Chondrocyte (in vitro differentiated cells): ENCODE results near the gene SERPINB5. TPM values are rescaled to one million over a fixed set of nuclear protein-coding genes. Genes with fewer than 3 reads are reported as not detected.

Experiments
- DNase-seq: peaks from one replicate; pipeline ENCODE4 v3.0.0; 2021; ENCODE audit warnings: mixed read lengths, low spot score
- H3K27ac Mint-ChIP-seq: one replicate; pipeline ENCODE4 v1.8.0; 2021; ENCODE audit warnings: mild to moderate bottlenecking, moderate library complexity, mixed read lengths; ENCODE audit not compliant: unreplicated experiment
- H3K27me3 Mint-ChIP-seq: 2 replicates; pipeline ENCODE4 v1.8.0; 2021; ENCODE audit warnings: low read depth, mixed read lengths
- H3K36me3 Mint-ChIP-seq: 2 replicates; pipeline ENCODE4 v1.8.0; 2021; ENCODE audit warnings: low read depth, mixed read lengths
- H3K4me1 Mint-ChIP-seq: 2 replicates; pipeline ENCODE4 v1.8.0; 2021; ENCODE audit warnings: low read depth, mild to moderate bottlenecking, mixed read lengths
- H3K4me3 Mint-ChIP-seq: one replicate; pipeline ENCODE4 v1.8.0; 2021; ENCODE audit warnings: mild to moderate bottlenecking, moderate library complexity, mixed read lengths; ENCODE audit not compliant: unreplicated experiment
- H3K9me3 Mint-ChIP-seq: 2 replicates; pipeline ENCODE4 v1.8.0; 2021; ENCODE audit warnings: low read depth, mixed read lengths
- CTCF ChIP-seq: fragments of 200-600 bp; sonication (generic); IDR thresholded peaks from 2 replicates; pipeline ENCODE4 v1.5.0; 2021; ENCODE audit warnings: antibody characterized with exemption, mild to moderate bottlenecking, moderate library complexity
- total RNA-seq: library from RNA; stranded (reverse); gene quantifications from 3 replicates; pipeline ENCODE4 v1.2.1, GENCODE V29; 2021

The SERPINB5 gene
- total RNA-seq, 1 donor from 2014 or later, result not detected

GRCh38 chr18:63465059-63465458 is 11.7 kb upstream of the SERPINB5 start:
- no peaks in the 10 kb centered on the region for H3K36me3 Mint-ChIP-seq
- TF ChIP-seq CTCF, result no peak
- H3K27me3 Mint-ChIP-seq, result peaks cover 15% of the 10 kb centered on the region
- no peaks in the 10 kb centered on the region for H3K9me3 Mint-ChIP-seq
- H3K27ac Mint-ChIP-seq, result no peak overlapping the region
- no peak for DNase-seq
- H3K4me1 Mint-ChIP-seq, result no peaks in the 10 kb centered on the region
- H3K4me3 Mint-ChIP-seq, result no peak overlapping the region

- no peaks in the 10 kb centered on the region for H3K36me3 Mint-ChIP-seq
- peaks cover 2% of the 10 kb centered on the region for H3K4me1 Mint-ChIP-seq
- no peaks in the 10 kb centered on the region for H3K9me3 Mint-ChIP-seq
- H3K27me3 Mint-ChIP-seq, result peaks cover 13% of the 10 kb centered on the region
- TF ChIP-seq CTCF, result no peak
- no peak overlapping the region for H3K27ac Mint-ChIP-seq
- no peak for DNase-seq
- H3K4me3 Mint-ChIP-seq, result no peak overlapping the region
Observed at GRCh38 chr18:63467699-63468098, 9.1 kb upstream of the SERPINB5 start.

GRCh38 chr18:63468575-63468974 is 8.2 kb upstream of the SERPINB5 start:
- no peak for TF ChIP-seq CTCF
- H3K4me1 Mint-ChIP-seq, result peaks cover 2% of the 10 kb centered on the region
- H3K27me3 Mint-ChIP-seq, result peaks cover 13% of the 10 kb centered on the region
- no peak for DNase-seq
- H3K9me3 Mint-ChIP-seq, result no peaks in the 10 kb centered on the region
- H3K27ac Mint-ChIP-seq, result no peak overlapping the region
- H3K36me3 Mint-ChIP-seq, result no peaks in the 10 kb centered on the region
- H3K4me3 Mint-ChIP-seq, result no peak overlapping the region

DNA sequence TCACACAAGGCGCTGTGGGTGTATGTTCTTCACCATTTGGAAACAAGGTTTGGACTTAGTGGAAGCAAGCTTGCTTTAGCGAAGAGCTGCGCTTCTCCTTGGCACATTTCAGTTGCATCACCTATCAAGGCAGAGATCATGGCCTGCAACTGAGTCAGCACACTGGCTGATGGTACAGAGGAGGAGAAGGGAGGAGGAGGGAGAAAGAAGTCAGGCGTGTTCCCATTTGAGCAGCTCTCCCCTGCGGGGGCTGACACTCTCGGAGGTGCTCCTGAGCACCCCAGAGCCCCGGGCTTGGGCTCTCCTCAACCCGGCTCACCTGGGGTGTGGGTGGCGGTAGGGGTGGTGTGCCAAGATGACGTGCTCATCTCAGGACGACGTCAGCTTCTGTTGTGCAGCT is 6.0 kb upstream of the SERPINB5 start:
- H3K9me3 Mint-ChIP-seq, result no peaks in the 10 kb centered on the region
- peaks cover 2% of the 10 kb centered on the region for H3K4me1 Mint-ChIP-seq
- no peak for TF ChIP-seq CTCF
- H3K27ac Mint-ChIP-seq, result no peak overlapping the region
- no peaks in the 10 kb centered on the region for H3K36me3 Mint-ChIP-seq
- H3K4me3 Mint-ChIP-seq, result no peak overlapping the region
- peaks cover 7% of the 10 kb centered on the region for H3K27me3 Mint-ChIP-seq
- no peak for DNase-seq

DNA sequence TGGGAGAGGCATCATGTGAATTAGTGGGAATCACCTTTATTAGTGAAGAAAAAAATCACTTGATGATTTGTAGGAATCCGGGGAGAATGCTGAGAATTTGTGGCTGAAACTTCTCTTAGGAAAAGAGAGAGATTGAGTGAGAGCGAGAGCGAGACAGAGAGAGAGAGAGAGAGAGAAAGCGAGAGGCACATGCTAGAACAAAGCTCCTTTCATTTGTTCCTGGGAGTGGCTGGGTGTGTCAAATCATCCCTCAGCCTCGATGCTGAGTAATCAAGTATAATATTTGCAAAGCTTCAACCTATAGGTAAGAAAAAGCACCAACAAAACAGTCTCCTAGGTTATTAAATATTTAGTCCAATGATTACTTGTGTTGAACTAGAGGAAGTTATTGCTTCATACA is 4.4 kb upstream of the SERPINB5 start:
- Mint-ChIP-seq H3K36me3 (no peaks in the 10 kb centered on the region), H3K4me1 (peaks cover 4% of the 10 kb centered on the region), H3K9me3 (no peaks in the 10 kb centered on the region), H3K27me3 (peaks cover 3% of the 10 kb centered on the region), H3K27ac (no peak overlapping the region), H3K4me3 (no peak overlapping the region)
- TF ChIP-seq CTCF, result no peak
- no peak for DNase-seq
